Measurements from ENCODE around the gene UBA52. TPM values are rescaled to one million over a fixed set of nuclear protein-coding genes. Genes with fewer than 3 reads are reported as not detected.

Gene UBA52
- total RNA-seq, 1 experiment from 2014 or later: 1,265 TPM

DNA sequence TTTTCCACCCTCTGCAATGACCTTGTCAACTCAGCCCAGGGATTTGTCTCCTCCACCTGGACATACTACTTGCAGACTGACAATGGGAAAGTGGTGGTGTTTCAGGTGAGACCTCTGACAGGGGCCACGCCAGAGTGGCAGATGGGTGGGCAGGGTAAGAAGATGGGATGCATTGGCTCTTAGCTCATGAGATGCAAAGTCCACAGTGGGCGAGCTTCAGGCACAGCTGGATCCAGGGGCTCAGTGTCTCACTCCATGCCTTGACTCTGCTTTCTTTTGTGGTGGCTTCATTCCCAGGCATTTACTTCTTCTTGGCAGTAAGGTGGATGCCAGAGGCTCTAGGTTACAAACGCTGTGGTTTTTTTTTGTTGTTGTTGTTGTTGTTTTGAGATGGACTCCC lies 44.4 kb downstream of the UBA52 start:
- Histone ChIP-seq H4K5ac (ENCODE audit: insufficient read length, low read depth, low read length) (no peak overlapping the region), H3K4me1 (ENCODE audit: insufficient read depth, low read length) (peaks cover 3% of the 10 kb centered on the region; the same call in 1 of the 2 replicates), H4K20me1 (ENCODE audit: control insufficient read depth, insufficient read depth, insufficient read length) (no peaks in the 10 kb centered on the region), H3K79me1 (ENCODE audit: insufficient read depth, low read depth, low read length, poor library complexity, severe bottlenecking) (no peaks in the 10 kb centered on the region), H3K4me2 (ENCODE audit: insufficient read depth, insufficient read length, low read length) (no peak overlapping the region), H3K27me3 (ENCODE audit: insufficient read depth, low read length) (peaks cover 32% of the 10 kb centered on the region), H3K27ac (ENCODE audit: insufficient read length, low read depth, low read length) (no peak overlapping the region), H3K4ac (ENCODE audit: low read depth, low read length) (no peak overlapping the region), H3K18ac (ENCODE audit: insufficient read length, low read depth, low read length) (no peak overlapping the region), H3K14ac (ENCODE audit: insufficient read depth, low read length) (no peak overlapping the region), H3T11ph (ENCODE audit: low read length) (no peak overlapping the region), H2BK20ac (ENCODE audit: low read depth, low read length, poor library complexity, severe bottlenecking) (no peak overlapping the region), H2BK12ac (ENCODE audit: insufficient read length, low read depth, low read length) (no peak overlapping the region), H3K79me2 (ENCODE audit: insufficient read depth, low read length) (no peaks in the 10 kb centered on the region), H4K8ac (replicated peaks; ENCODE audit: insufficient read length, low read depth, low read length) (no peak overlapping the region), H4K91ac (ENCODE audit: insufficient read length, low read depth, low read length) (no peak overlapping the region), H2AFZ (ENCODE audit: low read length) (no peak overlapping the region), H3K23me2 (ENCODE audit: insufficient read length, low read depth, low read length, poor library complexity, severe bottlenecking) (peaks cover 22% of the 10 kb centered on the region), H2BK15ac (ENCODE audit: low read depth, low read length) (no peak overlapping the region), H3K56ac (ENCODE audit: insufficient read length, low read depth, low read length) (no peak overlapping the region), H2BK120ac (ENCODE audit: low read depth, low read length, poor library complexity, severe bottlenecking) (no peak overlapping the region), H3K9ac (ENCODE audit: extremely low read depth, insufficient read length, low read length) (no peak overlapping the region), H3K9me3 (ENCODE audit: control insufficient read depth, low read depth, low read length) (no peaks in the 10 kb centered on the region), H3K23ac (ENCODE audit: insufficient read length, low read depth, low read length) (no peak overlapping the region), H2AK5ac (ENCODE audit: insufficient read length, low read length) (no peak overlapping the region), H2BK5ac (ENCODE audit: insufficient read length, low read length) (no peak overlapping the region)
- peaks cover 6% of the 10 kb centered on the region in 2 experiments; a peak in 4 of 5 replicates for H3K9me3 Mint-ChIP-seq
- no peak overlapping the region for H3K4me3 Mint-ChIP-seq
- no peak for DNase-seq
- no peak overlapping the region for H3K27ac Mint-ChIP-seq
- H3K36me3 Mint-ChIP-seq (ENCODE audit: insufficient read depth in 1 of 3, low read depth in 3 of 3): peaks cover 0 to 7% (median 4%) of the 10 kb centered on the region in 3 experiments; a peak in 5 of 7 replicates
- peaks cover 77% of the 10 kb centered on the region for H3K27me3 Mint-ChIP-seq (ENCODE audit: low read depth)
- peaks cover 16 to 23% of the 10 kb centered on the region in 2 experiments for H3K4me1 Mint-ChIP-seq
- WGBS (ENCODE audit: extremely low coverage, insufficient read length, low lambda C conversion rate): no CpG with 5 or more reads among the region's 3 CpGs
- TF ChIP-seq, protein P1, sequence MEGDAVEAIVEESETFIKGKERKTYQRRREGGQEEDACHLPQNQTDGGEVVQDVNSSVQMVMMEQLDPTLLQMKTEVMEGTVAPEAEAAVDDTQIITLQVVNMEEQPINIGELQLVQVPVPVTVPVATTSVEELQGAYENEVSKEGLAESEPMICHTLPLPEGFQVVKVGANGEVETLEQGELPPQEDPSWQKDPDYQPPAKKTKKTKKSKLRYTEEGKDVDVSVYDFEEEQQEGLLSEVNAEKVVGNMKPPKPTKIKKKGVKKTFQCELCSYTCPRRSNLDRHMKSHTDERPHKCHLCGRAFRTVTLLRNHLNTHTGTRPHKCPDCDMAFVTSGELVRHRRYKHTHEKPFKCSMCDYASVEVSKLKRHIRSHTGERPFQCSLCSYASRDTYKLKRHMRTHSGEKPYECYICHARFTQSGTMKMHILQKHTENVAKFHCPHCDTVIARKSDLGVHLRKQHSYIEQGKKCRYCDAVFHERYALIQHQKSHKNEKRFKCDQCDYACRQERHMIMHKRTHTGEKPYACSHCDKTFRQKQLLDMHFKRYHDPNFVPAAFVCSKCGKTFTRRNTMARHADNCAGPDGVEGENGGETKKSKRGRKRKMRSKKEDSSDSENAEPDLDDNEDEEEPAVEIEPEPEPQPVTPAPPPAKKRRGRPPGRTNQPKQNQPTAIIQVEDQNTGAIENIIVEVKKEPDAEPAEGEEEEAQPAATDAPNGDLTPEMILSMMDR (conservative IDR thresholded peaks at IDR 0.05): no peak

All from H9 (cell line).